Panc1 (cell line): ENCODE results near the gene TMPRSS15.

Source experiments
- CTCF ChIP-seq: fragments of 450-650 bp; IDR thresholded peaks from 2 replicates; pipeline ENCODE4 v1.5.1; 2017; ENCODE audit warnings: mild to moderate bottlenecking
- POLR2AphosphoS5 ChIP-seq: IDR thresholded peaks from 2 replicates; pipeline ENCODE4 v1.6.1; 2012; ENCODE audit warnings: mild to moderate bottlenecking, low read depth, low read length, moderate library complexity
- REST ChIP-seq, 2 experiments: IDR thresholded peaks; 2 replicates each; pipeline ENCODE4 v1.6.1; 2011 to 2012; ENCODE audit warnings: low read depth in 2 of 2, control low read depth in 1 of 2, low read length in 1 of 2, mild to moderate bottlenecking in 1 of 2, moderate library complexity in 1 of 2; ENCODE audit not compliant: insufficient read depth in 1 of 2
- TCF7L2 ChIP-seq: IDR thresholded peaks from 2 replicates; pipeline ENCODE4 v1.6.1; 2011; ENCODE audit warnings: mild to moderate bottlenecking, low read depth, low read length, inconsistent platforms

- TF ChIP-seq CTCF (no peak), REST (IDR thresholded peaks at IDR 0.05; ENCODE audit: insufficient read depth in 1 of 2, low read depth in 2 of 2, low read length in 1 of 2) (no peak), POLR2AphosphoS5 (no peak), TCF7L2 (no peak)
These were observed 153.9 kb downstream of the TMPRSS15 start for GRCh38 chr21:18249672-18250071.
